Measurements from ENCODE around the gene PKP3. TPM values are rescaled to one million over a fixed set of nuclear protein-coding genes. Genes with fewer than 3 reads are reported as not detected.

Gene PKP3
- total and polyA plus RNA-seq, 9 of the 15 experiments (the other 6 are each of a cell fraction or from before 2014, with no cell fraction given) = 0.11 to 110 (median 30.7) TPM

- TF ChIP-seq, protein P1, sequence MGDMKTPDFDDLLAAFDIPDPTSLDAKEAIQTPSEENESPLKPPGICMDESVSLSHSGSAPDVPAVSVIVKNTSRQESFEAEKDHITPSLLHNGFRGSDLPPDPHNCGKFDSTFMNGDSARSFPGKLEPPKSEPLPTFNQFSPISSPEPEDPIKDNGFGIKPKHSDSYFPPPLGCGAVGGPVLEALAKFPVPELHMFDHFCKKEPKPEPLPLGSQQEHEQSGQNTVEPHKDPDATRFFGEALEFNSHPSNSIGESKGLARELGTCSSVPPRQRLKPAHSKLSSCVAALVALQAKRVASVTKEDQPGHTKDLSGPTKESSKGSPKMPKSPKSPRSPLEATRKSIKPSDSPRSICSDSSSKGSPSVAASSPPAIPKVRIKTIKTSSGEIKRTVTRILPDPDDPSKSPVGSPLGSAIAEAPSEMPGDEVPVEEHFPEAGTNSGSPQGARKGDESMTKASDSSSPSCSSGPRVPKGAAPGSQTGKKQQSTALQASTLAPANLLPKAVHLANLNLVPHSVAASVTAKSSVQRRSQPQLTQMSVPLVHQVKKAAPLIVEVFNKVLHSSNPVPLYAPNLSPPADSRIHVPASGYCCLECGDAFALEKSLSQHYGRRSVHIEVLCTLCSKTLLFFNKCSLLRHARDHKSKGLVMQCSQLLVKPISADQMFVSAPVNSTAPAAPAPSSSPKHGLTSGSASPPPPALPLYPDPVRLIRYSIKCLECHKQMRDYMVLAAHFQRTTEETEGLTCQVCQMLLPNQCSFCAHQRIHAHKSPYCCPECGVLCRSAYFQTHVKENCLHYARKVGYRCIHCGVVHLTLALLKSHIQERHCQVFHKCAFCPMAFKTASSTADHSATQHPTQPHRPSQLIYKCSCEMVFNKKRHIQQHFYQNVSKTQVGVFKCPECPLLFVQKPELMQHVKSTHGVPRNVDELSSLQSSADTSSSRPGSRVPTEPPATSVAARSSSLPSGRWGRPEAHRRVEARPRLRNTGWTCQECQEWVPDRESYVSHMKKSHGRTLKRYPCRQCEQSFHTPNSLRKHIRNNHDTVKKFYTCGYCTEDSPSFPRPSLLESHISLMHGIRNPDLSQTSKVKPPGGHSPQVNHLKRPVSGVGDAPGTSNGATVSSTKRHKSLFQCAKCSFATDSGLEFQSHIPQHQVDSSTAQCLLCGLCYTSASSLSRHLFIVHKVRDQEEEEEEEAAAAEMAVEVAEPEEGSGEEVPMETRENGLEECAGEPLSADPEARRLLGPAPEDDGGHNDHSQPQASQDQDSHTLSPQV (IDR thresholded peaks at IDR 0.05) = peak; percentile 100
- TF ChIP-seq TBL1XR1 (IDR thresholded peaks at IDR 0.05; ENCODE audit: low read length in 2 of 2) (no peak), FOXA3 (CRISPR knock-in tag; conservative IDR thresholded peaks at IDR 0.05 in 1 of 2, IDR thresholded peaks at IDR 0.05 in 1 of 2) (0 out of 4 replicates have a peak, but pooled peaks of 1 of the 2 experiments have one; percentile 6), MLLT1 (IDR thresholded peaks at IDR 0.05) (no peak), KLF16 (IDR thresholded peaks at IDR 0.05) (no peak), TAF7 (tag; IDR thresholded peaks at IDR 0.05) (peak; percentile 80), ILK (tag; IDR thresholded peaks at IDR 0.05; ENCODE audit: borderline replicate concordance, low read depth) (peak; percentile 86), TRIM28 (IDR thresholded peaks at IDR 0.05) (no peak), XRCC4 (IDR thresholded peaks at IDR 0.05; ENCODE audit: extremely low read depth, insufficient read depth, insufficient read length) (no peak), SNRNP70 (optimal IDR thresholded peaks at IDR 0.05; ENCODE audit: low read depth, low read length) (no peak), HCFC1 (IDR thresholded peaks at IDR 0.05; ENCODE audit: low read depth, low read length) (no peak), ATF1 (CRISPR knock-in tag; IDR thresholded peaks at IDR 0.05) (no peak), ATF1 (tag; IDR thresholded peaks at IDR 0.05) (peak; percentile 66), PYGO2 (tag; IDR thresholded peaks at IDR 0.05) (peak; percentile 96), SAFB (IDR thresholded peaks at IDR 0.05; ENCODE audit: borderline replicate concordance, low read depth, low read length) (no peak), SAP30 (IDR thresholded peaks at IDR 0.05; ENCODE audit: borderline replicate concordance, insufficient read depth, low read depth, low read length, poor library complexity, severe bottlenecking) (no peak), FOSL1 (tag; conservative IDR thresholded peaks at IDR 0.05) (no peak), NFRKB (IDR thresholded peaks at IDR 0.05; ENCODE audit: low read depth) (no peak), PRPF4 (IDR thresholded peaks at IDR 0.05; ENCODE audit: insufficient read depth, low read depth, low read length, poor library complexity, severe bottlenecking) (no peak), GABPB2 (CRISPR knock-in tag; conservative IDR thresholded peaks at IDR 0.05) (peak; percentile 81; the same call in 1 of the 2 replicates), CREB3 (tag; conservative IDR thresholded peaks at IDR 0.05; ENCODE audit: low read depth) (peak; percentile 98)
- TF ChIP-seq, protein P2, sequence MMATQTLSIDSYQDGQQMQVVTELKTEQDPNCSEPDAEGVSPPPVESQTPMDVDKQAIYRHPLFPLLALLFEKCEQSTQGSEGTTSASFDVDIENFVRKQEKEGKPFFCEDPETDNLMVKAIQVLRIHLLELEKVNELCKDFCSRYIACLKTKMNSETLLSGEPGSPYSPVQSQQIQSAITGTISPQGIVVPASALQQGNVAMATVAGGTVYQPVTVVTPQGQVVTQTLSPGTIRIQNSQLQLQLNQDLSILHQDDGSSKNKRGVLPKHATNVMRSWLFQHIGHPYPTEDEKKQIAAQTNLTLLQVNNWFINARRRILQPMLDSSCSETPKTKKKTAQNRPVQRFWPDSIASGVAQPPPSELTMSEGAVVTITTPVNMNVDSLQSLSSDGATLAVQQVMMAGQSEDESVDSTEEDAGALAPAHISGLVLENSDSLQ (IDR thresholded peaks at IDR 0.05) = no peak
Measured at GRCh38 chr11:352456-353031, 41.5 kb upstream of the PKP3 start (continued).

Data from K562 (cell line).